Hematopoietic multipotent progenitor cell treated with erythropoietin and hydrocortisone succinate and interleukin-3 and kit ligand, for 8 days (in vitro differentiated cells): ENCODE measurements around the gene SLC38A4.
"Not testable (repeated sequence)": the region's sequence is repeated elsewhere in the genome, so short reads cannot be mapped to it uniquely, and the experiment has no call there.

ENCODE experiments used
- DNase-seq: peaks from one replicate; pipeline ENCODE4 v3.0.0-alpha.2; 2015

The SLC38A4 gene

GRCh38 chr12:46774322-46774633 lies 51.5 kb downstream of the SLC38A4 start:
- DNase-seq = no peak

GRCh38 chr12:46773586-46774321 lies 52.0 kb downstream of the SLC38A4 start:
- DNase-seq = no peak

GRCh38 chr12:46771268-46771827 lies 54.4 kb downstream of the SLC38A4 start:
- DNase-seq = no peak

- DNase-seq = no peak
Observed at GRCh38 chr12:46770501-46771183, 55.2 kb downstream of the SLC38A4 start.

GRCh38 chr12:46764005-46764404 lies 61.8 kb downstream of the SLC38A4 start:
- DNase-seq = no peak

- DNase-seq = no peak
Observed at GRCh38 chr12:46763230-46763629, 62.6 kb downstream of the SLC38A4 start.

GRCh38 chr12:46754550-46754949 lies 71.2 kb downstream of the SLC38A4 start:
- DNase-seq = no peak

GRCh38 chr12:46752396-46752795 lies 73.4 kb downstream of the SLC38A4 start:
- no peak for DNase-seq

GRCh38 chr12:46751173-46751572 lies 74.6 kb downstream of the SLC38A4 start:
- DNase-seq = no peak

GRCh38 chr12:46749322-46749721 lies 76.5 kb downstream of the SLC38A4 start:
- DNase-seq = no peak

GRCh38 chr12:46744283-46744682 lies 81.5 kb downstream of the SLC38A4 start:
- no peak for DNase-seq

GRCh38 chr12:46743456-46743855 lies 82.3 kb downstream of the SLC38A4 start:
- no peak for DNase-seq

GRCh38 chr12:46742271-46742670 lies 83.5 kb downstream of the SLC38A4 start:
- DNase-seq = not testable (repeated sequence)

GRCh38 chr12:46725332-46725731 lies 100.5 kb downstream of the SLC38A4 start:
- DNase-seq = no peak

GRCh38 chr12:46723629-46724419 lies 102.0 kb downstream of the SLC38A4 start:
- DNase-seq = no peak

- DNase-seq = no peak
Observed at GRCh38 chr12:46722394-46723185, 103.2 kb downstream of the SLC38A4 start.

GRCh38 chr12:46718495-46718894 lies 107.3 kb downstream of the SLC38A4 start:
- DNase-seq = no peak

GRCh38 chr12:46717868-46718267 lies 107.9 kb downstream of the SLC38A4 start:
- DNase-seq = no peak

- DNase-seq = no peak
Observed at GRCh38 chr12:46717159-46717558, 108.6 kb downstream of the SLC38A4 start.
